Measurements from ENCODE around the gene RTL1. TPM values are rescaled to one million over a fixed set of nuclear protein-coding genes. Genes with fewer than 3 reads are reported as not detected.

RTL1 gene
- total RNA-seq, 6 experiments from 2014 or later, result not detected

DNA sequence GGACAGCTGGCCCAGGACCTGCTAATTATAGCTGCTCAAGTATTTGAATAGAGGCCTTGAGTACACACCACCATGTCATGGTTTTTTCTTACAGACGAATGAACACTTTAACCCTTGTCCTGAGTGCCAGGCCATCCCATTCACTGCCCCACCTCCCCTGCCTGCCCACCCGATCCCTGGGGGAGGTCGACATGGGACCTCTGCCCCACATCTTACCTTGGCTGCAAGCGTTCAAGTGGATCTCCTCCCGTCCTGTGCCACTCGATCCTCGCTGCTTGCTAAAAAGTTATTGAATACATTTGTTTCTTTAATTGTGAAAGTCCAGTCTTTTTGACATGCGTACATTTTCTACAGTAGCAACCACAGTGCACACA is 10.3 kb downstream of the RTL1 start:
- Mint-ChIP-seq H3K4me1 (ENCODE audit: low read depth) (peaks cover under 1% of the 10 kb centered on the region; the same call in 1 of the 2 replicates), H3K36me3 (ENCODE audit: low read depth) (peaks cover 20% of the 10 kb centered on the region; the same call in 1 of the 2 replicates), H3K27me3 (ENCODE audit: insufficient read depth) (peaks cover 32% of the 10 kb centered on the region), H3K27ac (no peak overlapping the region), H3K9me3 (no peaks in the 10 kb centered on the region), H3K4me3 (no peak overlapping the region)
- TF ChIP-seq, protein P1, sequence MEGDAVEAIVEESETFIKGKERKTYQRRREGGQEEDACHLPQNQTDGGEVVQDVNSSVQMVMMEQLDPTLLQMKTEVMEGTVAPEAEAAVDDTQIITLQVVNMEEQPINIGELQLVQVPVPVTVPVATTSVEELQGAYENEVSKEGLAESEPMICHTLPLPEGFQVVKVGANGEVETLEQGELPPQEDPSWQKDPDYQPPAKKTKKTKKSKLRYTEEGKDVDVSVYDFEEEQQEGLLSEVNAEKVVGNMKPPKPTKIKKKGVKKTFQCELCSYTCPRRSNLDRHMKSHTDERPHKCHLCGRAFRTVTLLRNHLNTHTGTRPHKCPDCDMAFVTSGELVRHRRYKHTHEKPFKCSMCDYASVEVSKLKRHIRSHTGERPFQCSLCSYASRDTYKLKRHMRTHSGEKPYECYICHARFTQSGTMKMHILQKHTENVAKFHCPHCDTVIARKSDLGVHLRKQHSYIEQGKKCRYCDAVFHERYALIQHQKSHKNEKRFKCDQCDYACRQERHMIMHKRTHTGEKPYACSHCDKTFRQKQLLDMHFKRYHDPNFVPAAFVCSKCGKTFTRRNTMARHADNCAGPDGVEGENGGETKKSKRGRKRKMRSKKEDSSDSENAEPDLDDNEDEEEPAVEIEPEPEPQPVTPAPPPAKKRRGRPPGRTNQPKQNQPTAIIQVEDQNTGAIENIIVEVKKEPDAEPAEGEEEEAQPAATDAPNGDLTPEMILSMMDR (IDR thresholded peaks at IDR 0.05), result no peak
- no peak for DNase-seq

DNA sequence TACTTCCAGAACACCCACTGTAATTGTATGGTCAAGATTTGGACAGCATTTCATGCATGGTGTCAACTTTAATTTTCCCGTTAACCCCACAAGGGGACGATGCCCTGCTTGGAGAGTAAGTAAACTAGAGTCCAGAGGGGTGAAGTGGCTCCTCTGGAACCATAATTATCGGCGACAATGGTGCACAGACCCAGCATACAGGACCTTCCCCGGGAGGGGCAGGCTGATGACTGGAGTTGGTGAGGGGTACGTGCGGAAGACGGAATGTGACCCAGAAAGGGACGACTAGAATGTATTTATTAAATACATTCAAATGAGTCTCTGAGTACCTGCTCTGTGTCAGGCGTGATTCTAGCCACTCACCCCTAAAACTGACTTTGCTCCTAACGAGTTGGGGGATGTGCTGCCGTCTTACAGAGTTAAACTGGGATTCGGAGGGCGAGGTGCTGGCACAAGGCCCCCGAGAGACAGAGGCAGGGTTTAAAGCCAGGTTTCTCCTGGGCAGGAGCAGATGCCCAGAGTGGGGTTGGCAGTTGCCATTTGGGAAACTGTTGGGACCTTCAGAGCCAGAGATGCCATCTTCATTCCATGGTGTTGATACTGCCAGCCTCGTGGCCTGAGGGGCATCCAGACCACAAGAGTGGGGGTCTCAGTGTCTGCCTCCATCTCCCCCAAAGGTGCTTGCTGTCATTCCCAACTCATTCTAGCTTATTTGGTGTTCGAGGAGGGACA is 10.9 kb downstream of the RTL1 start:
- Mint-ChIP-seq H3K27ac (no peak overlapping the region), H3K36me3 (ENCODE audit: low read depth) (peaks cover 25% of the 10 kb centered on the region; the same call in 1 of the 2 replicates), H3K4me3 (no peak overlapping the region), H3K9me3 (no peaks in the 10 kb centered on the region), H3K27me3 (ENCODE audit: insufficient read depth) (peaks cover 37% of the 10 kb centered on the region), H3K4me1 (ENCODE audit: low read depth) (peaks cover 6% of the 10 kb centered on the region; the same call in 1 of the 2 replicates)
- no peak for DNase-seq
- TF ChIP-seq, protein P1 (IDR thresholded peaks at IDR 0.05), result no peak

DNA sequence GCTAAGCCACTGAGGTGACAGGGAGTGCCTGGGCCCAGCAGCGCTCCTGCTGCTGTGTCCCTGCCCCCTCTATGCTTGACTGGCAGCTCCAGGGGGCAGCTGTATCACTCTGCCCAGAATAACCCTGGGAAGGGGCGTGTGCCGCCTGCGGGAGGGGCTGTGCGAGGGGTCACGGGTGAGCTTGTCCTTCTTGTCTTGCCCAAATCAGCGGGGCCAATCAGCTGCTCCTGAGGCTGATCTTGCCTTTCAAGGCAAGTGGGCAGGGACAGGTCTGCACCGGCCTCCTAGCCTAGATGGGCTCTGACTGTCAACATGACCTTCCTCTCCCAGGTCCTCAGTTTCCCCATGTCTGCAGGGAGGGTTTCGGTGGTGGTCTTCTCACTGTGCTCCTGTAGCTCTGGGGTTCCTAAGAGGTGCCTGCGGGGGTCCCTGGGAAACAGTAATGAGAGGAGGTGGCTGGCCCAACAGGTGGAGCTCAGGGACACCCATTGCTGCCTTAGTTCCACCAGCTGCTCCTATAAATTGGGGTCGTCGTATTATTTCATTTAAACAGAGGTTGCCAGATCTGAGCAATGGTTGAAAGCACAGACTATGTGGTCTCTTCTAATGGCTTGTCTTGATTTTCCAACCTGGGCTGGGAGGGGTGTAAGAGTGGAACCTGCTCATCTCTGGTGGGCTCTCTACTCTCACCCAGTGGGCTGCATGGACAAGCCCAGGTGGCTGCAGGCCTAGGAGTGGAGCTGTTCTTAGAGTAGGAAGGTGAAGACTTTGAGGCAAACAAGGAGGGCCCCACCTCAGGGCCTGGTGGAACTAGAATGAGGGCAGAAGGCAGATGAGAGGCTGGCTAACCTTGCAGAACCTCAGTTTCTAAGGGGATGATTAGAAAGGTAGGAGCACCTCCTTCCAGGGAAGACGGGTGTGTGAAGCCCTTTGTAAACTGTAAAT is 11.7 kb downstream of the RTL1 start:
- TF ChIP-seq, protein P1 (IDR thresholded peaks at IDR 0.05), result no peak
- H3K36me3 Mint-ChIP-seq (ENCODE audit: low read depth), result peaks cover 25% of the 10 kb centered on the region; the same call in 1 of the 2 replicates
- no peak for DNase-seq
- no peak overlapping the region for H3K27ac Mint-ChIP-seq
- no peaks in the 10 kb centered on the region for H3K9me3 Mint-ChIP-seq
- peaks cover 37% of the 10 kb centered on the region for H3K27me3 Mint-ChIP-seq (ENCODE audit: insufficient read depth)
- peaks cover 12% of the 10 kb centered on the region; the same call in 1 of the 2 replicates for H3K4me1 Mint-ChIP-seq (ENCODE audit: low read depth)
- no peak overlapping the region for H3K4me3 Mint-ChIP-seq

DNA sequence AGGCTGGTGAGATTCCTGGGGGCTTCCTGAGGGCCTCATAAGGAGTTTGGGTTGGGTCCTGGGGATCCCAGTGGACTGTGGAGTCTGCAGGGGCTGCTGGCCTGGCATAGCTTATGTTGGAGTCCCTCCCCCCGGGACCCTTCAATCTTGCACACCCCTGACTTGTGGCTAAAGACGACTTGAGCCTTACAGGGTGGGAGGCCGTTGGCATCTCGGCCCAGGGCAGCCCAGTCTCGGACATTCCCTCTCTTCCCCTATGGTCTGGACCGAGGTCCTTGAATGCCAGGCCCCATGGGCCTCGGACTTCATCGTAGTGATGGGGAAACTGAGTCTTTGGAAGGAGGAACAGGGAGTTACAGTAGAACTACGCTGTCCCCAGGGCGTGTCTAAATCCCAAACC is 12.5 kb downstream of the RTL1 start:
- Mint-ChIP-seq H3K27me3 (ENCODE audit: insufficient read depth) (peaks cover 37% of the 10 kb centered on the region), H3K4me3 (no peak overlapping the region), H3K9me3 (no peaks in the 10 kb centered on the region), H3K4me1 (ENCODE audit: low read depth) (peaks cover 12% of the 10 kb centered on the region; the same call in 1 of the 2 replicates), H3K36me3 (ENCODE audit: low read depth) (peaks cover 25% of the 10 kb centered on the region; the same call in 1 of the 2 replicates), H3K27ac (no peak overlapping the region)
- DNase-seq, result no peak
- TF ChIP-seq, protein P1 (IDR thresholded peaks at IDR 0.05), result no peak

DNA sequence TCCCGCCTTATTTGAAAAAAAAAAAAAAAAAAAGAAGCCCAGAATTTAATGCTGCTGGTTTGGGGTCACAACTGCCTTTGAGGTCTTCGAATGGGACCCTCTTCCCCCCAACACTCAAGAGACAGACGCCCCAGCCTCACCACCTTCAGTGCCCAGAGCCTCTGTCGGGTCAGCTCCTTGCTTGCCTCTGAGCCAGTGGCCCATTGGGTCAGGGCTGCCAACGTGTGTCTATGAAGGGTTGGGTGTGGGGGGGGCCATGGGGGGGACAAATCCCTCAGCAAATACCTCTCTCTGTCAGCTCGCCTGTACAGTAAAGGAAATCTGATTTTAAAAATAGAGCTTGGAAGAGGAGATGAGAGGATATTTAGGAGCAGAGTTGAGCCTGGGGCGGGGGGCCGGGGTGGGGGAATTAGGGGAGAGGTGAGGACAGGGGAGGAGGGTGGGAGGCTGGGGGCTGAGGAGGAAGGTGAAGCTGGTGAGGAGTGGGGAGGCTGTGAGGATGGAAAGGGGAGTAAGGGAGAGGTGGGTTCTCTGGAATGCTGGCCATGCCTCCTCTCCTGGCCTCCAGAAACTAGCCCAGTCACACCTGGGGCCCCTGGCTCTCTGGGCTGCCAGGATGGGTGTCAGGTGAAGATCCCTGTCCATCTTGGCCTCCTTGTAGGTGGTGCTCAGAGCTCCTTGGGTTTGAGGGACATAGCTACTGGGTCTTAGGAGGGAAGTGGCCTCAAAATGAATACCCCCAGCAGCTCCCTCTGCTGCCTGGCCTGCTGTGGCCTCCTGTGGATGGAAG is 13.3 kb downstream of the RTL1 start:
- no peak overlapping the region for H3K4me3 Mint-ChIP-seq
- H3K9me3 Mint-ChIP-seq, result no peaks in the 10 kb centered on the region
- peaks cover 29% of the 10 kb centered on the region for H3K36me3 Mint-ChIP-seq (ENCODE audit: low read depth)
- H3K4me1 Mint-ChIP-seq (ENCODE audit: low read depth), result peaks cover 20% of the 10 kb centered on the region
- H3K27me3 Mint-ChIP-seq (ENCODE audit: insufficient read depth), result peaks cover 38% of the 10 kb centered on the region
- no peak overlapping the region for H3K27ac Mint-ChIP-seq
- TF ChIP-seq, protein P1 (IDR thresholded peaks at IDR 0.05), result no peak
- no peak for DNase-seq
